ENCODE data around the gene ROR2. TPM values are rescaled to one million over a fixed set of nuclear protein-coding genes. Genes with fewer than 3 reads are reported as not detected.

Gene ROR2
- total RNA-seq, 6 experiments from 2014 or later, result 0.09 TPM; not detected in 5

- H3K4me3 Mint-ChIP-seq, result no peak overlapping the region
- H3K27me3 Mint-ChIP-seq (ENCODE audit: insufficient read depth), result peaks cover 11% of the 10 kb centered on the region
- H3K27ac Mint-ChIP-seq, result no peak overlapping the region
- no peaks in the 10 kb centered on the region for H3K4me1 Mint-ChIP-seq (ENCODE audit: low read depth)
- no peak for TF ChIP-seq CTCF (IDR thresholded peaks at IDR 0.05)
- H3K36me3 Mint-ChIP-seq (ENCODE audit: low read depth), result no peaks in the 10 kb centered on the region
- H3K9me3 Mint-ChIP-seq, result no peaks in the 10 kb centered on the region
- peak; percentile 1 for DNase-seq
Measured at GRCh38 chr9:91589101-91589553, 360.9 kb downstream of the ROR2 start.

GRCh38 chr9:91586282-91586681 is 363.7 kb downstream of the ROR2 start:
- Mint-ChIP-seq H3K4me1 (ENCODE audit: low read depth) (no peaks in the 10 kb centered on the region), H3K27ac (no peak overlapping the region), H3K36me3 (ENCODE audit: low read depth) (no peaks in the 10 kb centered on the region), H3K4me3 (no peak overlapping the region), H3K9me3 (no peaks in the 10 kb centered on the region), H3K27me3 (ENCODE audit: insufficient read depth) (peaks cover 8% of the 10 kb centered on the region)
- DNase-seq, result no peak
- TF ChIP-seq CTCF (IDR thresholded peaks at IDR 0.05), result no peak

GRCh38 chr9:91583966-91584365 is 366.1 kb downstream of the ROR2 start:
- no peaks in the 10 kb centered on the region for H3K4me1 Mint-ChIP-seq (ENCODE audit: low read depth)

DNA sequence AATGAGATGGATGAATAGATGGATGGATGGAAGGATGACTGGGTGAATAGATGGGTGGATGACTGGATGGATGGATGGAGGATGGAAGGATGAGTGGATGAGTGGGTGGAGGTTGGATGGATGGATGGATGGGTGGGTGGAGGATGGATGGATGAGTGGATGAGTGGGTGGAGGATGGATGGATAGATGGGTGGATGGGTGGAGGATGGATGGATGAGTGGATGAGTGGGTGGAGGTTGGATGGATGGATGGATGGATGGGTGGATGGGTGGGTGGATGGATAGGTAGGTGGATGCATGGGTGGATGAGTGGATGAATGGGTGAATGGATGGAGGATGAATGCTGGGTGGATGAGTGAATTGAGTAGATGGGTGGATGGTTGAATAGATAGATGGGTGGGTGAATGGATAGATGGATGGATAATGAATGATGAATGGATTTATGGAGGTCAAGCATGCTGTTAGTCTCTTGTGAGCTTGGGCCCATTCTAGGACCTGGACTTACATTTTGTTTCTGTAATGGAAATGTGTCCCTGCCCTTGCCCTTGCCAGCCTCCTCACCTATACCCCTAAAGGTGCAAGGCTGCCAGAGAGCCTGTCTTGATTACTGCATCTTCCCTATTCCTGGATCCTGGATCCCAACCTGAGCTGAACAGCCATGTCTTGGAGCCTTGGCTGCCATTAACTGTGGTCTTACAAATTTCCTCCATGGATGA is 366.7 kb downstream of the ROR2 start:
- no peak overlapping the region for H3K27ac Mint-ChIP-seq
- no peaks in the 10 kb centered on the region for H3K9me3 Mint-ChIP-seq
- no peaks in the 10 kb centered on the region for H3K36me3 Mint-ChIP-seq (ENCODE audit: low read depth)
- peaks cover 14% of the 10 kb centered on the region for H3K27me3 Mint-ChIP-seq (ENCODE audit: insufficient read depth)
- no peak overlapping the region for H3K4me3 Mint-ChIP-seq
- DNase-seq, result no peak
- TF ChIP-seq CTCF (IDR thresholded peaks at IDR 0.05), result no peak
- no peaks in the 10 kb centered on the region for H3K4me1 Mint-ChIP-seq (ENCODE audit: low read depth)

More at GRCh38 chr9:91583966-91584365, 366.1 kb downstream of the ROR2 start:
- Mint-ChIP-seq H3K9me3 (no peaks in the 10 kb centered on the region), H3K27ac (no peak overlapping the region), H3K27me3 (ENCODE audit: insufficient read depth) (peaks cover 14% of the 10 kb centered on the region), H3K4me3 (no peak overlapping the region), H3K36me3 (ENCODE audit: low read depth) (no peaks in the 10 kb centered on the region)
- no peak for TF ChIP-seq CTCF (IDR thresholded peaks at IDR 0.05)
- DNase-seq, result no peak

DNA sequence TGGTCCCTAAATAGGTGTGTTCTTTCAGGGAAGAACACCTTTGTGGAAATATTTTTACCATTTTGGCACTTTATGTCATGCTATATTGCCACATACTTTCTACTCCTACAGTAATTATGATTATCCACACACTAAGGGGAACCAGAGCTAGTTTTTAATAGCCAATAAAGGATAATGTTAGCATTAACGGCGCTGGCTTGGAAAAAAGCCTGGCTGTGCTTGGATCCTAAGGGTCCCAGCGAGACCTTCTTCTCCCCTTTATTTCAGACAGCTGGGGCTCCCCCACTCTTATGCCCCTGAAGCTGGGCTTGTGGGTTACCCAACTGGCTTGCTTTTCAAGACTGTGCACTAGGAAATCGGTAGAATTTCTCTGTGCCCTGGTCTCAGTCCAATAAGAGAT is 367.8 kb downstream of the ROR2 start:
- Mint-ChIP-seq H3K27me3 (ENCODE audit: insufficient read depth) (peaks cover 14% of the 10 kb centered on the region), H3K4me3 (no peak overlapping the region), H3K9me3 (no peaks in the 10 kb centered on the region), H3K4me1 (ENCODE audit: low read depth) (no peaks in the 10 kb centered on the region), H3K36me3 (ENCODE audit: low read depth) (no peaks in the 10 kb centered on the region), H3K27ac (no peak overlapping the region)
- no peak for DNase-seq
- no peak for TF ChIP-seq CTCF (IDR thresholded peaks at IDR 0.05)

Data from HFFc6 (cell line).